MM.1S (cell line): ENCODE measurements around the gene USP40.

Experiments
- DNase-seq: peaks from one replicate; pipeline ENCODE4 v3.0.0-alpha.2; 2015
- H2AFZ ChIP-seq: fragments of 300-600 bp; sonication (generic); 2 replicates; pipeline ENCODE4 v1.6.0; 2016; ENCODE audit warnings: antibody characterized with exemption, low read length
- H3F3A ChIP-seq: fragments of 300-600 bp; sonication (generic); 2 replicates; pipeline ENCODE4 v1.6.1; 2016; ENCODE audit warnings: mild to moderate bottlenecking, antibody characterized with exemption, low read length, moderate library complexity, mixed read lengths; ENCODE audit not compliant: insufficient read depth
- H3K27ac ChIP-seq: fragments of 300-600 bp; sonication (generic); 2 replicates; pipeline ENCODE4 v1.5.1; 2016; ENCODE audit warnings: mild to moderate bottlenecking, low read length
- H3K27me3 ChIP-seq: fragments of 300-600 bp; sonication (generic); replicated peaks from 2 replicates; pipeline ENCODE4 v1.6.0; 2016; ENCODE audit warnings: low read length; ENCODE audit not compliant: insufficient read depth
- H3K36me3 ChIP-seq: fragments of 300-600 bp; sonication (generic); replicated peaks from 2 replicates; pipeline ENCODE4 v1.6.1; 2016; ENCODE audit warnings: mild to moderate bottlenecking, low read length, mixed read lengths; ENCODE audit not compliant: insufficient read depth
- H3K4me1 ChIP-seq: fragments of 300-600 bp; sonication (generic); 2 replicates; pipeline ENCODE4 v1.6.1; 2016; ENCODE audit warnings: low read length, mixed read lengths
- H3K4me2 ChIP-seq: fragments of 300-600 bp; sonication (generic); 2 replicates; pipeline ENCODE4 v1.6.0; 2016; ENCODE audit warnings: low read depth, low read length
- H3K4me3 ChIP-seq: fragments of 300-600 bp; sonication (generic); 2 replicates; pipeline ENCODE4 v1.5.1; 2016; ENCODE audit warnings: low read length, mixed read lengths
- H3K79me2 ChIP-seq: fragments of 300-600 bp; sonication (generic); 2 replicates; pipeline ENCODE4 v1.6.1; 2016; ENCODE audit warnings: mixed run types, low read length, mixed read lengths
- H3K9ac ChIP-seq: fragments of 300-600 bp; sonication (generic); 2 replicates; pipeline ENCODE4 v1.6.1; 2016; ENCODE audit warnings: low read length, mixed read lengths
- H3K9me2 ChIP-seq: fragments of 300-600 bp; sonication (generic); replicated peaks from 2 replicates; pipeline ENCODE4 v1.6.1; 2016; ENCODE audit warnings: mild to moderate bottlenecking, low read length, mixed read lengths; ENCODE audit not compliant: insufficient read depth
- H3K9me3 ChIP-seq: fragments of 300-600 bp; sonication (generic); replicated peaks from 2 replicates; pipeline ENCODE4 v1.6.1; 2016; ENCODE audit warnings: mild to moderate bottlenecking, low read length, mixed read lengths; ENCODE audit not compliant: insufficient read depth
- H4K20me1 ChIP-seq: fragments of 300-600 bp; sonication (generic); 2 replicates; pipeline ENCODE4 v1.6.1; 2016; ENCODE audit warnings: mild to moderate bottlenecking, low read length, moderate library complexity, mixed read lengths; ENCODE audit not compliant: insufficient read depth
- EZH2 ChIP-seq: fragments of 300-600 bp; sonication (generic); optimal IDR thresholded peaks from 2 replicates; pipeline ENCODE3; 2017; ENCODE audit warnings: low read depth, mild to moderate bottlenecking, antibody characterized with exemption, low read length, mixed read lengths
- EZH2phosphoT487 ChIP-seq: fragments of 300-600 bp; sonication (generic); IDR thresholded peaks from 2 replicates; pipeline ENCODE4 v1.6.1; 2018; ENCODE audit warnings: antibody characterized with exemption, low read length
- TF ChIP-seq, protein P1 (sequence below): fragments of 300-600 bp; sonication (generic); IDR thresholded peaks from 2 replicates; pipeline ENCODE4 v1.5.1; 2016; ENCODE audit warnings: antibody characterized with exemption, low read length, mixed read lengths

USP40 gene

DNA sequence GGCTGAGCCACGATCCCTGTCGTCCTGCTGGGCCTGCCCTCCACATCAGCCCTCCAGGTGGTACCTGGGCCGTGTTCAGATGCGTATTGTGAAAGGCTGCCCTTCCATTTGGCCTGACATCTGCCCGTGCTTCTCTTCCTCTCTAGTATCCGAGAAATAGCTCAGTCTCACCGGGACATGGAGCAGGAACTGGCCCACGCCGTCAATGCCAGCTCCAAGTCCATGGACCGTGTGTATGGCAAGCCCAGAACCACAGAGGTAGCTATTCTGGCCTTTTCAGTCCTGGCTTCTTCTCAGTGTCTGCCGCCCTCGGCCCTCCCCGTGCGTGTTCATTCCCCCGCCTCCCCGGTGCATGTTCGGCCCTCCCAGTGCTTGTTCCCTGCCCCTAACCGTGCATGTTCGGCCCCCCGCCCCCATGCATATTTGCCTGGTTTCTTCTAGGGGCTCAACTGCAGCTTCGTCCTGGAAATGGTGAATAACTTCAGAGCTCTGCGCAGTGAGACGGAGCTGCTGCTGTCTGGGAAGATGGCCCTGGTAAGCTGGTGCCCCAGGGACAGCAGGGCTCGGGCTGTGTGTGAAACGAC, 104.3 kb downstream of the USP40 start:
- no peaks in the 10 kb centered on the region for H3K36me3 ChIP-seq
- H3K4me1 ChIP-seq = no peaks in the 10 kb centered on the region

DNA sequence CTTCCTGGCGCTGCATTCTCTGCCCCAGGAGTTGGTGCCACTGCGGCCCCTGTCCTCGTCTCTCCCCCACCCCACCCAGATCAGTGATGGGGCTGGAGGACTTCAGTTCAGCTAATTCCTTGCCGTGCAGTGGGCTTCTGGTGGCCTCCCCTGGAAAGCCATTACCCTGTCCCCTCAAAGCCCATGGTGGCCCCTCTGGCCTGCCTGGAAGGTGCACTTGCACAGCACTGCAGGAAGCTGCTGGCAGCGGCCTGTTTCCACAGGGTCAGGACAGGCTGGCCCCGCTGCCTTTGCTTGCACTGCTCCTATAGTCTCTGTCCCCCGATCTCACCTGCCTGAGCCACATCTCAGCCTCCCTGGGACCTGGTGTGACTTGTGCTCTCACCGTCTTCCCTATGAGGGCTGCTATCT, 105.1 kb downstream of the USP40 start:
- no peaks in the 10 kb centered on the region for H3K9me2 ChIP-seq
- no peaks in the 10 kb centered on the region for H3K4me1 ChIP-seq
- H3K4me2 ChIP-seq = no peak overlapping the region
- H3K27me3 ChIP-seq = no peaks in the 10 kb centered on the region
- H3F3A ChIP-seq = no peaks in the 10 kb centered on the region
- H3K79me2 ChIP-seq = no peaks in the 10 kb centered on the region
- no peak overlapping the region for H2AFZ ChIP-seq
- no peak overlapping the region for H3K27ac ChIP-seq
- TF ChIP-seq EZH2 (no peak), EZH2phosphoT487 (no peak)
- TF ChIP-seq, protein P1, sequence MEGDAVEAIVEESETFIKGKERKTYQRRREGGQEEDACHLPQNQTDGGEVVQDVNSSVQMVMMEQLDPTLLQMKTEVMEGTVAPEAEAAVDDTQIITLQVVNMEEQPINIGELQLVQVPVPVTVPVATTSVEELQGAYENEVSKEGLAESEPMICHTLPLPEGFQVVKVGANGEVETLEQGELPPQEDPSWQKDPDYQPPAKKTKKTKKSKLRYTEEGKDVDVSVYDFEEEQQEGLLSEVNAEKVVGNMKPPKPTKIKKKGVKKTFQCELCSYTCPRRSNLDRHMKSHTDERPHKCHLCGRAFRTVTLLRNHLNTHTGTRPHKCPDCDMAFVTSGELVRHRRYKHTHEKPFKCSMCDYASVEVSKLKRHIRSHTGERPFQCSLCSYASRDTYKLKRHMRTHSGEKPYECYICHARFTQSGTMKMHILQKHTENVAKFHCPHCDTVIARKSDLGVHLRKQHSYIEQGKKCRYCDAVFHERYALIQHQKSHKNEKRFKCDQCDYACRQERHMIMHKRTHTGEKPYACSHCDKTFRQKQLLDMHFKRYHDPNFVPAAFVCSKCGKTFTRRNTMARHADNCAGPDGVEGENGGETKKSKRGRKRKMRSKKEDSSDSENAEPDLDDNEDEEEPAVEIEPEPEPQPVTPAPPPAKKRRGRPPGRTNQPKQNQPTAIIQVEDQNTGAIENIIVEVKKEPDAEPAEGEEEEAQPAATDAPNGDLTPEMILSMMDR = no peak
- H3K9ac ChIP-seq = no peak overlapping the region
- no peaks in the 10 kb centered on the region for H3K9me3 ChIP-seq
- H4K20me1 ChIP-seq = no peaks in the 10 kb centered on the region
- no peak overlapping the region for H3K4me3 ChIP-seq
- no peaks in the 10 kb centered on the region for H3K36me3 ChIP-seq
- no peak for DNase-seq

More for the DNA sequence above, 104.3 kb downstream of the USP40 start:
- H2AFZ ChIP-seq = no peak overlapping the region
- H3K9me3 ChIP-seq = no peaks in the 10 kb centered on the region
- no peaks in the 10 kb centered on the region for H3K79me2 ChIP-seq
- H3K9ac ChIP-seq = no peak overlapping the region
- no peaks in the 10 kb centered on the region for H3F3A ChIP-seq
- no peak overlapping the region for H3K4me2 ChIP-seq
- H3K27me3 ChIP-seq = no peaks in the 10 kb centered on the region
- H4K20me1 ChIP-seq = no peaks in the 10 kb centered on the region
- no peak overlapping the region for H3K27ac ChIP-seq
- no peaks in the 10 kb centered on the region for H3K9me2 ChIP-seq
- TF ChIP-seq, protein P1 = no peak
- TF ChIP-seq EZH2phosphoT487 (no peak), EZH2 (no peak)
- H3K4me3 ChIP-seq = no peak overlapping the region
- no peak for DNase-seq

DNA sequence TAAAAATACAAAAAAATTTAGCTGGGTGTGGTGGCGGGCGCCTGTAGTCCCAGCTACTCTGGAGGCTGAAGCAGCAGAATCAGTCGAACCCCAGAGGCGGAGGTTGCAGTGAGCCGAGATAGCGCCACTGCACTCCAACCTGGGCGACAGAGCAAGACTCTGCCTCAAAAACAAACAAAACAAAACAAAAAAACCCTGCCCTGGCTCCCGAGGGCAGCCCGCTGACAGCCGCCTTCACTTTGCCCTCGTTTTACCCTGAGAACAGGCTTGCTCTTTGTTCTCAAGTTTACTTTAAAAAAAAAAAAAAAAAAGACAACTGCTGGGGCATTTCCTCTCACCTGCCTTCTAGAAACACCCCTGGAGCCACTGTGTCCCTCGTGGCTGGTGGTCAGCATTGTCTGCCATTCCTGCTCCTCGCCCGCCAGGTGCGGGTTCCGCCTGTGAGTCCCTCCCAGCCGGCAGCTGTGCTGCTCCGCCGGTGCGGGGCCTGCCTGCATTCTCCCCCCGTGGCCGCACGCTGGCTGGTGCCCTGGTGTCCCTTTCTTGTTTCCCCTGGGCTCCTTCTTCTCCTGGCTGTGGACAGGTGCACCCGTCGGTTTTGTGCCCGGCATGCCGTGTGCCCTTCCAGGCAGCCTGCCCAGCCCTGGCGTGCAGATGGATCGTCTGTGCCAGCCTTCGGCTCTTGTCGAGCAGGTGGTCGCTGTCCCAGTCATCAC, 105.7 kb downstream of the USP40 start:
- no peaks in the 10 kb centered on the region for H3K9me3 ChIP-seq
- H2AFZ ChIP-seq = no peak overlapping the region
- no peak overlapping the region for H3K4me2 ChIP-seq
- no peaks in the 10 kb centered on the region for H3K36me3 ChIP-seq
- no peak for DNase-seq
- no peak for TF ChIP-seq EZH2
- TF ChIP-seq, protein P1 = no peak
- TF ChIP-seq EZH2phosphoT487 = no peak
- no peak overlapping the region for H3K4me3 ChIP-seq
- no peak overlapping the region for H3K27ac ChIP-seq
- no peaks in the 10 kb centered on the region for H3K27me3 ChIP-seq
- no peaks in the 10 kb centered on the region for H3F3A ChIP-seq
- H3K9ac ChIP-seq = no peak overlapping the region
- no peaks in the 10 kb centered on the region for H3K9me2 ChIP-seq
- no peaks in the 10 kb centered on the region for H3K79me2 ChIP-seq
- no peaks in the 10 kb centered on the region for H3K4me1 ChIP-seq
- no peaks in the 10 kb centered on the region for H4K20me1 ChIP-seq
